Measurements from ENCODE around the gene ZNF710. TPM values are rescaled to one million over a fixed set of nuclear protein-coding genes. Genes with fewer than 3 reads are reported as not detected.

ZNF710 gene
- total RNA-seq, 1 donor from 2014 or later, result 34.7 TPM

DNA sequence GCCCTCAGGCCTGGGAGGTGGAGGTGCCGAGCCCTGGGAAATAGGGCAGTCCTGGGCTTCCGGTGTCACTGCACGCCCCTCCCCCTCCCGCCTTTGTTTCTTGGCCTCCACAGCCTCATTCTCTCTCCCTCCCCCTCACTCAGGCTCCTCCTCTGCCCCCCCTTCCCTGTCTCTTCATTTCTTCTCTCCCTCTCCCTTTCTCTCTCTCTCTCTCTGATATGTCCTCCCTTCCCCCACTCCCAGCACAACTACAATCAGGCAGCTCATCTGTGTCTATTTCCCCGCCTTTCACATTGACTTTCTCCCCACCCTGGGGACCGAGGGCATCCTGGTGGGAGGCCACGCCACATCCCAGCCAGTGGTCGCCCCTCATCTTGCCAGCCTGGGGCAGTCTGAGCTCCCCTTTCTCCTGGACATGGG is 60.9 kb downstream of the ZNF710 start:
- Mint-ChIP-seq H3K4me3 (peak overlapping the region; percentile 31), H3K27me3 (no peaks in the 10 kb centered on the region), H3K27ac (peak overlapping the region; percentile 75), H3K4me1 (ENCODE audit: unreplicated experiment) (peaks cover 45% of the 10 kb centered on the region), H3K9me3 (no peaks in the 10 kb centered on the region), H3K36me3 (no peaks in the 10 kb centered on the region)
- TF ChIP-seq, protein P1, sequence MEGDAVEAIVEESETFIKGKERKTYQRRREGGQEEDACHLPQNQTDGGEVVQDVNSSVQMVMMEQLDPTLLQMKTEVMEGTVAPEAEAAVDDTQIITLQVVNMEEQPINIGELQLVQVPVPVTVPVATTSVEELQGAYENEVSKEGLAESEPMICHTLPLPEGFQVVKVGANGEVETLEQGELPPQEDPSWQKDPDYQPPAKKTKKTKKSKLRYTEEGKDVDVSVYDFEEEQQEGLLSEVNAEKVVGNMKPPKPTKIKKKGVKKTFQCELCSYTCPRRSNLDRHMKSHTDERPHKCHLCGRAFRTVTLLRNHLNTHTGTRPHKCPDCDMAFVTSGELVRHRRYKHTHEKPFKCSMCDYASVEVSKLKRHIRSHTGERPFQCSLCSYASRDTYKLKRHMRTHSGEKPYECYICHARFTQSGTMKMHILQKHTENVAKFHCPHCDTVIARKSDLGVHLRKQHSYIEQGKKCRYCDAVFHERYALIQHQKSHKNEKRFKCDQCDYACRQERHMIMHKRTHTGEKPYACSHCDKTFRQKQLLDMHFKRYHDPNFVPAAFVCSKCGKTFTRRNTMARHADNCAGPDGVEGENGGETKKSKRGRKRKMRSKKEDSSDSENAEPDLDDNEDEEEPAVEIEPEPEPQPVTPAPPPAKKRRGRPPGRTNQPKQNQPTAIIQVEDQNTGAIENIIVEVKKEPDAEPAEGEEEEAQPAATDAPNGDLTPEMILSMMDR (conservative IDR thresholded peaks at IDR 0.05), result no peak
- no peak for DNase-seq (ENCODE audit: extremely low spot score, unreplicated experiment)

DNA sequence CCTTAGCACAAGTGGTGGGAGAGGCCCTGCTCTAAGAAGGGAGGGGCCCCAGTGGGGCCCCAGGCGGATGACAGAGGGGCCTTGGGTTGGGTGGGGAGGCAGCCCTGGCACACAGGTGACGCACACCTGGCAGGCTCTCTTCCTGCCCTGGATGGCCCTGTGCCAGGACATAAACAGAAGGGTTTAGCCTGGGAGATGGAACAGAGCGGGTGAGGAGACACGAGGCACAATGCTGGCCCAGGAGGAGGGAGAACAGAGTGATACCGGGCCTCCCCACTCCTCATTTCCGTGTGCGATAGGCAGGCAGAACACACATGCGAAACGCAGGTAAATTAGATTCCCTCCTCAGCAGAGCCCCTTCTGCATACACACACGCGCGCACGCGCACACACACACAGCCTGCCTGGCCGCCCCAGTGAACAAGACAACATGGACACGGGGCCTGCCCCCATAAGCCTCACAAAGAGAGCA is 61.4 kb downstream of the ZNF710 start:
- Mint-ChIP-seq H3K9me3 (no peaks in the 10 kb centered on the region), H3K36me3 (no peaks in the 10 kb centered on the region), H3K4me1 (ENCODE audit: unreplicated experiment) (peaks cover 45% of the 10 kb centered on the region), H3K27me3 (no peaks in the 10 kb centered on the region), H3K4me3 (peak overlapping the region; percentile 44), H3K27ac (peak overlapping the region; percentile 75)
- TF ChIP-seq, protein P1 (conservative IDR thresholded peaks at IDR 0.05), result no peak
- DNase-seq (ENCODE audit: extremely low spot score, unreplicated experiment), result no peak

DNA sequence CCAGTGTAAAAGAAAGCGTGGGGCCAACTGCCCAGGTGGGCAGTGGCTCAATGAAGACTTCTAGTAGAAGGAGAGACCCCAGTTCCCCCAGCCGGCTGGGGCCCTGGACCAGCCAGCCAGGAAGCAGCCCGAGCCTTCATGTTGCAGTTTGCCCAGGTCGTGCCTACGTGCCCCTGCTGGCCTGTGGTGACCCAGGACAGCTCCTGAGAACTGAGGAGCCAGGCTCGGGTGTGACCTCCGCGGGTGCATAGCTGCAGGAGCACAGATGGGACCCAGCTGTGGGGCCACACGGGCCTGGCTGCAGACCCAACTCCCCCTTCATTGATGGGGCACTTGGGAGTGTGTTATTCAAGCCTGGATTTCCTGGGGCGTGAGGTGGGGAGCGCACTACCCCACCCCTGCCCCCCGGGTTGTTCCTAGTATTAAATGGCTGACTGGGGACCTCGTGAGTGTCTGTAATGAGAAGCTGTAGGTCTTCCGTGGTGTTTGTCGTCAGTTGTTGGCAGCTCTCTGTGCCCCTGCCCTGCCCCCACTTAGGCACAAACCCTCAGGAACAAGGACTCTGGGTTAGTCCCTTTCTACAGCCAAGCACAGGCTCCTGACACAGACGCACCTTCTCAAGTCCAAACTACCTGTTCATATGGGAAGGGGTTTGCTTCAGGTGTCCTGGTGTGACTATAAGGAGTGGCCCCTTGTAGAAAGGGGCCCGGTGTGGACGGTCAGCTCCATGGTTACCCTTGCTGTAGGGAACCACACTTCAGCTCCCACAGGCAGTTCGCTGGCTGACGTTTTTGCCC is 62.0 kb downstream of the ZNF710 start:
- H3K27me3 Mint-ChIP-seq, result no peaks in the 10 kb centered on the region
- no peaks in the 10 kb centered on the region for H3K9me3 Mint-ChIP-seq
- no peak for DNase-seq (ENCODE audit: extremely low spot score, unreplicated experiment)
- peaks cover 45% of the 10 kb centered on the region for H3K4me1 Mint-ChIP-seq (ENCODE audit: unreplicated experiment)
- no peaks in the 10 kb centered on the region for H3K36me3 Mint-ChIP-seq
- TF ChIP-seq, protein P1 (conservative IDR thresholded peaks at IDR 0.05), result no peak
- H3K4me3 Mint-ChIP-seq, result peak overlapping the region; percentile 44
- peak overlapping the region; percentile 75 for H3K27ac Mint-ChIP-seq

DNA sequence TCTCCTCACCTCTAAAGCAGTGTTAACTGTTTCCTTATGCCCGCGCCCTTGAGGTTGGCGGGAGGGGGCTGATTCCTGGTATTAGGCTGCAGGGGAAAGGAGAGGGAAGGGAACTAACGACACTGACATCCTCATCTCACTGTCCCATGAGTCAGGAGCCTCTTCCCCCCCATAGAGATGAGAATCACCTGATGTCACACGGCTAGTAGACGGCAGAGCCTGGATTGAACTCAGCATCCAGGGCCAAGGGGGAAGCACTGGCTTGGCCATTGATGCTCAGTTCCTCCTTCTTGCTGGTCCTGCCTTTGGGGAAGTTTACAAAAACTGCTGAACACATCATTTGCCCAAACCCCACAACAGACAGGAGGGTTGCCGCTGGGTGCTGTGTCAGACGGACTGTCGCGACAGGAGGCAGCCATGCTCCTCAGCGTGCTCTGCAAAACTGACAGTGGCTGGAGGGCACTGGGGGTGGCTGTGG is 62.7 kb downstream of the ZNF710 start:
- H3K27me3 Mint-ChIP-seq, result no peaks in the 10 kb centered on the region
- DNase-seq (ENCODE audit: extremely low spot score, unreplicated experiment), result no peak
- peaks cover 43% of the 10 kb centered on the region for H3K4me1 Mint-ChIP-seq (ENCODE audit: unreplicated experiment)
- no peak overlapping the region for H3K4me3 Mint-ChIP-seq
- no peaks in the 10 kb centered on the region for H3K36me3 Mint-ChIP-seq
- TF ChIP-seq, protein P1 (conservative IDR thresholded peaks at IDR 0.05), result no peak
- H3K27ac Mint-ChIP-seq, result peak overlapping the region; percentile 55
- H3K9me3 Mint-ChIP-seq, result no peaks in the 10 kb centered on the region

- no peak overlapping the region for H3K4me3 Mint-ChIP-seq
- no peaks in the 10 kb centered on the region for H3K27me3 Mint-ChIP-seq
- H3K36me3 Mint-ChIP-seq, result peaks cover 3% of the 10 kb centered on the region
- H3K9me3 Mint-ChIP-seq, result no peaks in the 10 kb centered on the region
- no peak overlapping the region for H3K27ac Mint-ChIP-seq
- H3K4me1 Mint-ChIP-seq (ENCODE audit: unreplicated experiment), result peaks cover 32% of the 10 kb centered on the region
- no peak for DNase-seq (ENCODE audit: extremely low spot score, unreplicated experiment)
- TF ChIP-seq, protein P1 (conservative IDR thresholded peaks at IDR 0.05), result no peak
Measured at GRCh38 chr15:90064911-90065681, 64.0 kb downstream of the ZNF710 start.
